ENCODE results near the gene RASGRF1.
"Not testable (repeated sequence)": the region's sequence is repeated elsewhere in the genome, so short reads cannot be mapped to it uniquely, and the experiment has no call there.

RASGRF1 gene

GRCh38 chr15:78933823-78934654, 156.5 kb downstream of the RASGRF1 start:
- in situ Hi-C loops (cut with MboI; ENCODE audit: low sequenced_read_pairs), result no loop called here

- in situ Hi-C loops (cut with MboI; ENCODE audit: low sequenced_read_pairs), result no loop called here
Measured at GRCh38 chr15:78933187-78933822, 157.3 kb downstream of the RASGRF1 start.

- in situ Hi-C loops (cut with MboI; ENCODE audit: low sequenced_read_pairs), result no loop called here
Measured at GRCh38 chr15:78932258-78932808, 158.2 kb downstream of the RASGRF1 start.

GRCh38 chr15:78931439-78932257, 158.9 kb downstream of the RASGRF1 start:
- in situ Hi-C loops (cut with MboI; ENCODE audit: low sequenced_read_pairs), result no loop called here

- in situ Hi-C loops (cut with MboI; ENCODE audit: low sequenced_read_pairs), result no loop called here
Measured at GRCh38 chr15:78930577-78931388, 159.8 kb downstream of the RASGRF1 start.

- in situ Hi-C loops (cut with MboI; ENCODE audit: low sequenced_read_pairs), result no loop called here
Measured at GRCh38 chr15:78929536-78930264, 160.9 kb downstream of the RASGRF1 start.

- in situ Hi-C loops (cut with MboI; ENCODE audit: low sequenced_read_pairs), result no loop called here
Measured at GRCh38 chr15:78928616-78929093, 161.9 kb downstream of the RASGRF1 start.

- in situ Hi-C loops (cut with MboI; ENCODE audit: low sequenced_read_pairs), result not testable (repeated sequence)
Measured at GRCh38 chr15:78928176-78928575, 162.4 kb downstream of the RASGRF1 start.

GRCh38 chr15:78927077-78927790, 163.3 kb downstream of the RASGRF1 start:
- in situ Hi-C loops (cut with MboI; ENCODE audit: low sequenced_read_pairs), result no loop called here

- in situ Hi-C loops (cut with MboI; ENCODE audit: low sequenced_read_pairs), result no loop called here
Measured at GRCh38 chr15:78925956-78926743, 164.4 kb downstream of the RASGRF1 start.

- in situ Hi-C loops (cut with MboI; ENCODE audit: low sequenced_read_pairs), result no loop called here
Measured at GRCh38 chr15:78925076-78925624, 165.4 kb downstream of the RASGRF1 start.

GRCh38 chr15:78923480-78924360, 166.9 kb downstream of the RASGRF1 start:
- in situ Hi-C loops (cut with MboI; ENCODE audit: low sequenced_read_pairs), result no loop called here

- in situ Hi-C loops (cut with MboI; ENCODE audit: low sequenced_read_pairs), result no loop called here
Measured at GRCh38 chr15:78923015-78923414, 167.6 kb downstream of the RASGRF1 start.

- in situ Hi-C loops (cut with MboI; ENCODE audit: low sequenced_read_pairs), result no loop called here
Measured at GRCh38 chr15:78922527-78922926, 168.1 kb downstream of the RASGRF1 start.

- in situ Hi-C loops (cut with MboI; ENCODE audit: low sequenced_read_pairs), result no loop called here
Measured at GRCh38 chr15:78921940-78922339, 168.6 kb downstream of the RASGRF1 start.

GRCh38 chr15:78921517-78921916, 169.1 kb downstream of the RASGRF1 start:
- in situ Hi-C loops (cut with MboI; ENCODE audit: low sequenced_read_pairs), result no loop called here

- in situ Hi-C loops (cut with MboI; ENCODE audit: low sequenced_read_pairs), result no loop called here
Measured at GRCh38 chr15:78917888-78918287, 172.7 kb downstream of the RASGRF1 start.
